Transverse colon (tissue), 4 donors: Measurements from ENCODE around the gene GPR107.

Experiments
- CTCF ChIP-seq, 5 experiments: fragments of 200-600 bp in 3 of 5; fragments of 450-650 bp in 2 of 5; sonication (generic) in 3 of 5; IDR thresholded peaks; 1 replicate in 2 of 5; 2 replicates in 3 of 5; pipeline ENCODE4 v1.5.1; 2016 to 2017; ENCODE audit warnings: antibody characterized with exemption in 5 of 5, inconsistent platforms in 3 of 5, mild to moderate bottlenecking in 2 of 5, moderate library complexity in 1 of 5
- POLR2AphosphoS5 ChIP-seq, 3 donors: sonication (generic); formaldehyde crosslinking; IDR thresholded peaks; one replicate each; pipeline ENCODE4 v1.6.1; 2016; ENCODE audit warnings: antibody characterized with exemption in 3 of 3

GRCh38 chr9:130159915-130160670 is 106.4 kb downstream of the GPR107 start:
- TF ChIP-seq CTCF (IDR thresholded peaks at IDR 0.05) (no peak), POLR2AphosphoS5 (IDR thresholded peaks at IDR 0.05) (no peak)
